Omental fat pad (tissue), 4 donors: ENCODE results near the gene EMID1. TPM values are rescaled to one million over a fixed set of nuclear protein-coding genes. Genes with fewer than 3 reads are reported as not detected.
A peak's percentile ranks its signal among the peaks of the same experiment; 100 is the strongest.

Experiments used
- ATAC-seq: fragments of 150-250 bp; one replicate; pipeline ENCODE4 v1.9.1; 2016; ENCODE audit warnings: mild to moderate bottlenecking, moderate library complexity; ENCODE audit not compliant: low FRiP score
- DNase-seq: peaks from one replicate; pipeline ENCODE4 v3.0.0-alpha.2; 2019; ENCODE audit warnings: low spot score
- total RNA-seq, 4 donors: library from RNA; depleted of rRNA; stranded (reverse); fragments of >200 nt; gene quantifications; one replicate each; pipeline ENCODE4 v1.1.0, GENCODE V29; 2016
- TF ChIP-seq, protein P1 (sequence below), 3 donors: fragments of 450-650 bp; IDR thresholded peaks; one replicate each; pipeline ENCODE4 v1.5.1; 2016 to 2017; ENCODE audit warnings: antibody characterized with exemption in 3 of 3, mild to moderate bottlenecking in 3 of 3, moderate library complexity in 2 of 3

The EMID1 gene
- total RNA-seq, 4 donors from 2014 or later = 1.5 to 2.5 (median 1.7) TPM

DNA sequence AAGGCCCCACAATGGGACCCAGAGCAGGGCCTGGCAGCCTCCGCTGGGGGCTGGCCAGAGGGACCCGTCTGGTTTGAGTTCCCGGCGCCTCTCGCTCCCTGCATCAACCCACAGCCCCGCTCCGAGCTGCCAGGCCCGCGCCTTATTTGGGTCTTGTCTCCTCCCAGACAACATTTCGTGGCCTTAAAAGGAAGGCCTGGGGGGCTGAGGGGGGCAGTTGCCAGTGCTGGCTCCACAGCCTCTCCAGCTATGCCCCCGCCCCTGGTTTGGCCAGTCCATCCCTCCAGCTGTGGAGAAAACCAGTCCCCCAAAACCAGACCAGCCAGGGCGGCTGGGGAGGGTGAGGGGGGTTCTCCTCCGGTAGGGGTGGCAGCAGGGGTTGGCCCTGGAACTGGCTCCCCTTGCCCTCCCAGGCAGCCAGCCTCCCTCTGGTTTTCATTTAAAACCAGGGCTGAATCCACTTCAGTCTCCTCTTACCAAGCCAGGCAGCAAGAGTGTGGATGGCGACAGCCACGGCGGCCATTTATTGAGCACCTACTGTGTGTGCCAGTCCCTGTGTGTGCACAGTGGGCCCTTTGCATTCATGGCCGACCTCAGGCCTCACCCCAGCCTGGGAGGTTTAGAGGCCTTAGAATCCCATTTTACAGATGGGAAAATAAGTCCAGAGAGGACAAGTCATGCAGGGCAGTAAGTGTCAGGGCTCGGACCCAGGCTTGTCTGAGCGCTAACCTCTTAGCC is 18.6 kb downstream of the EMID1 start:
- TF ChIP-seq, protein P1, sequence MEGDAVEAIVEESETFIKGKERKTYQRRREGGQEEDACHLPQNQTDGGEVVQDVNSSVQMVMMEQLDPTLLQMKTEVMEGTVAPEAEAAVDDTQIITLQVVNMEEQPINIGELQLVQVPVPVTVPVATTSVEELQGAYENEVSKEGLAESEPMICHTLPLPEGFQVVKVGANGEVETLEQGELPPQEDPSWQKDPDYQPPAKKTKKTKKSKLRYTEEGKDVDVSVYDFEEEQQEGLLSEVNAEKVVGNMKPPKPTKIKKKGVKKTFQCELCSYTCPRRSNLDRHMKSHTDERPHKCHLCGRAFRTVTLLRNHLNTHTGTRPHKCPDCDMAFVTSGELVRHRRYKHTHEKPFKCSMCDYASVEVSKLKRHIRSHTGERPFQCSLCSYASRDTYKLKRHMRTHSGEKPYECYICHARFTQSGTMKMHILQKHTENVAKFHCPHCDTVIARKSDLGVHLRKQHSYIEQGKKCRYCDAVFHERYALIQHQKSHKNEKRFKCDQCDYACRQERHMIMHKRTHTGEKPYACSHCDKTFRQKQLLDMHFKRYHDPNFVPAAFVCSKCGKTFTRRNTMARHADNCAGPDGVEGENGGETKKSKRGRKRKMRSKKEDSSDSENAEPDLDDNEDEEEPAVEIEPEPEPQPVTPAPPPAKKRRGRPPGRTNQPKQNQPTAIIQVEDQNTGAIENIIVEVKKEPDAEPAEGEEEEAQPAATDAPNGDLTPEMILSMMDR (IDR thresholded peaks at IDR 0.05) = no peak
- DNase-seq = no peak
- no peak for ATAC-seq

DNA sequence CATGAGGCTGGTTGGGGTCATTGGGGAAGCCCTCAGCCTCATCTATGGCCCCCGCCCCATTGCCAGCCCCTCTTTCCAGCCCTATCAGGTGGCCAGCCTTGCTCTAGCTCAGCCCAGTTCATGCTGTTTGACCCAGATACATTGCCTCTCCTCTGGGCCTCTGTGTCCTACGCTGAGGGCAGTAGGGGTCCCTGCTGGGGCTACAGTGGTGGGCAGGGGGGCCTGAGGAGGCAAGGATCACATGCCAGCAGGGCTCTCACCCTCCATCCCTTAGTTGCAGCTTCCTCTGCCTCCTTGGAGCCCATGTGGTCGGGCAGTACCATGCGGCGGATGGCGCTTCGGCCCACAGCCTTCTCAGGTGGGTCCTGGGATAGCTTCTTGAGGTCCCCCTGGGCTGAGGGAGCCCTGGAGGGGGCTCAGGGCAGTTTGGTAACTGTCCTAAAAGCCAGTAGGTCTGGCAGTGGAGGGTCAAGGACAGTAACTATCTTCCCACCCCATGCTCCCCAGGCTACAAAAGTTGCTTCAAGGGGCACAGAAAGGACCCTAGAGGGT is 19.2 kb downstream of the EMID1 start:
- DNase-seq (no peak), ATAC-seq (no peak)
- TF ChIP-seq, protein P1 (IDR thresholded peaks at IDR 0.05) = no peak

DNA sequence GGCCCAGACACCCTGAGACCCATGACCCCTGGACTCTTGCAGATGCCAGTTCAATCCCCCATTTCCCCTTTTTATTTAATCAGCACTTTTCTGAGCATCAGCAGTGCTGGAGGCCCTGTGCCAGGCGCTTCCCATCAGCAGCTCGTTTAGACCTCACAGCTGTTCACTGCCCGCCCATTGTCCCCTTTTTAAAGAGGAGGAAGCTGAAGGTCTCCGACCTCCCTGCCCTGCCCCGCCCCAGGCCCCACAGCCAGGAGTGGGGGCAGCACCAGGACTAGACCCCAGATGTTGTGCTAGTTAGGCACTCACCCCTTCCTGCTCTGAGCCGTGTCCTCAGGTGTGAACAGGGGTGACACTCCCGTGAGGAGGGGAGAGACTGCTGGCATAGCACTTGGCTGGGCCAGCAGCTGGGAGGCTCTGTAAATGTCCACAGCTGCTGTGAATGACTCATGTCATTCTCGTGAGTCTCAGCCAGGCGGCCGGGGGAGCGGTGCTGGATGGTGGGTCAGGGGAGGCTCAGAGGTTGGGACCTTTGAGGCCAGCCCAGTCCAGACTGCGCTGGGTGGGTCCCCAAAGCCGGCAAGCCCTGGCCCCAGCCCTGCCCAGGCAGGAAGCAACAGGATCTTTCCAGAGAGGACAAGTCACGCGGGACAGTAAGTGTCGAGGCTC is 19.9 kb downstream of the EMID1 start:
- TF ChIP-seq, protein P1 (IDR thresholded peaks at IDR 0.05) = no peak
- no peak for DNase-seq
- ATAC-seq = peak; percentile 61

DNA sequence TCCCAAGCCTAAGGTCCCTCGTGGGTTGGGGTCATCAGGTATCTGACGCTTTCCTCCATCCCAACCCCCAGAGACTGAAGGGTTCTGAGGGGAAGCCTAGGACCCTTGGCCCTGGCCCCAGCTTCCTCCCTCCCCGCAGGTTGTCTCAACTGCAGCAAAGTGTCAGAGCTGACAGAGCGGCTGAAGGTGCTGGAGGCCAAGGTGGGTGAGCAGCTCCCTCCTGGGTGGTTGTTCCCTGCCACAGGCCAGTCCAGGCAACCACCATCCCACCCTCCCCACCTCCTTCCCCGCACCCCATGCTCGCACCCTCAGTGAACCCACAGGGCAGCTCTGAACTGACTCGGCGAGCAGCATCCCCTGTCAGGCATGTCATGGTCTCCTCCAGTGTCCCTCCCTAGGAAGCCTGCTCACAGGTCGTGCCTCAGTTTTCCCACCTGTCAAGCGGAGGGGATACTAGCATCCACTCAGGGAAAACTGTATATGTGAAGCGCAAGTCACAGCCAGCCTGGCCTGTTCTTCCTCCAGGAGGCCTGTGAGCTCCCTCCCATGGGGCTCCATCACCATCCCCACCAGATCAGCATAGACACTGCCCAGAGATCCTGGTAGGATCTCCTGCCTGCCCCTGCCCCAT is 20.8 kb downstream of the EMID1 start:
- ATAC-seq (no peak), DNase-seq (no peak)
- TF ChIP-seq, protein P1 (IDR thresholded peaks at IDR 0.05) = no peak

DNA sequence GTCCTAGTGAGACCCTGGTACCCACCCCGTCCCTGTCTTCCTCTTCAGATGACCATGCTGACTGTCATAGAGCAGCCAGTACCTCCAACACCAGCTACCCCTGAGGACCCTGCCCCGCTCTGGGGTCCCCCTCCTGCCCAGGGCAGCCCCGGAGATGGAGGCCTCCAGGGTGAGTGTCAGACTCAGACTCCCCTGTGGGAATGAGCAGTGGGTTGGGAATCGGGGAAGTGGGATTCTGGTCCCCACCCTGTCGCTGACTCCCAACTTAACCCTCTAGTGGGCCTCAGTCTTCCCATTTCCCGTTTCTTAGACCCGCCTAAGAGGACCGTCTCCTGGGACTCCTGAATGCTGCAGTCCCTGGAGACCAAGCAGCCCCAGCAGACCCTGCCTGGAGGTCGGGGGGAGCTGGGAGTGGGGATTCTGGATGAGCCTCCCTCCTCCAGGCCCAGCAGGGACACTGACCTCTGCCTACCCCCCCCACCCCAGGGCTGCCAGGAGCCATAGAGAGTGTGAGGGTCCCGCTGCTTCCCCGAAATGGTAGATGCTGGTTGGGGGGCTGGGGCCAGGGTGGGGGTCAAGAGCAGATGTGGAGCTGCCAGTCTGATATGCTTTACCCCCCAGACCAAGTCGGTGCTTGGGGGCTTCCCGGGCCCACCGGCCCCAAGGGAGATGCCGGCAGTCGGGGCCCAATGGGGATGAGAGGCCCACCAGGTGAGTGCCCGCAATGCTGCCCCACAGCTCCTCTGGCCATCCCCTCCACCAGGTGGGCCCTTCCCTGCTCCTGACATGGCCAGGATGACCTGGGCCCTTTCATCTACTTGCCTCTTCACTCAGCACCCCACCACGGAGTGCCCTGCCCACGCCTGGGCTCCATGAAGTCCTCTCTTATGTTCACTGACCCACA is 25.5 kb downstream of the EMID1 start:
- TF ChIP-seq, protein P1 (IDR thresholded peaks at IDR 0.05) = no peak
- DNase-seq = no peak

More for the DNA sequence above, 25.5 kb downstream of the EMID1 start:
- ATAC-seq = no peak
